Ovary (tissue), 9 donors: ENCODE data around the gene ETF1. TPM values are rescaled to one million over a fixed set of nuclear protein-coding genes. Genes with fewer than 3 reads are reported as not detected.

Experiments used
- DNase-seq, 5 donors: peaks; one replicate each; pipeline ENCODE4 v3.0.0-alpha.2; 2019 to 2020
- H3K27ac ChIP-seq, 2 donors: fragments of 200-600 bp; one replicate each; pipeline versions ENCODE4 v1.5.1 to v1.8.0; 2019 to 2022
- H3K27me3 ChIP-seq: fragments of 200-600 bp; one replicate; pipeline ENCODE4 v1.8.0; 2022
- H3K36me3 ChIP-seq: fragments of 200-600 bp; sonication (generic); one replicate; pipeline ENCODE4 v1.5.1; 2019
- H3K4me1 ChIP-seq: one replicate; pipeline ENCODE4 v1.8.1; 2013; ENCODE audit warnings: mild to moderate bottlenecking, moderate library complexity; ENCODE audit not compliant: insufficient read depth
- H3K4me3 ChIP-seq: fragments of 200-600 bp; sonication (generic); one replicate; pipeline ENCODE4 v1.5.1; 2017
- H3K9me3 ChIP-seq, 2 donors: fragments of 200-600 bp in 1 of 2; sonication (generic) in 1 of 2; one replicate each; pipeline versions ENCODE4 v1.5.1 to v1.8.1; 2013 to 2019; ENCODE audit warnings: mild to moderate bottlenecking in 1 of 2, moderate library complexity in 1 of 2
- EP300 ChIP-seq: sonication (generic); formaldehyde crosslinking; IDR thresholded peaks from one replicate; pipeline ENCODE4 v1.6.1; 2017; ENCODE audit warnings: antibody characterized with exemption
- POLR2A ChIP-seq: fragments of 450-650 bp; IDR thresholded peaks from one replicate; pipeline ENCODE4 v1.6.1; 2017; ENCODE audit warnings: antibody characterized with exemption, mild to moderate bottlenecking, moderate library complexity
- WGBS, 3 donors: extraction: QIAGEN DNeasy Blood & Tissue Kit in 1 of 3; methylation state at CpG; one replicate each; pipeline versions ENCODE4 v1.1.5 to v1.1.7; 2013 to 2017; 5-methylcytosine and 5-hydroxymethylcytosine counted together
- intact Hi-C, 4 donors: fragments of 100-400 bp; cut with DNase I; formaldehyde crosslinking; loops; one replicate each; pipeline versions ENCODE4 v1.11.0 to v1.15.1; 2022 to 2023
- polyA plus RNA-seq, 2 donors: library from polyadenylated mRNA; stranded (reverse); fragments of 200-250 nt in 1 of 2; fragments of 350-450 nt in 1 of 2; fragmentation: Illumina TruSeq in 1 of 2; extraction: RNeasy Lipid Tissue Mini Kit (QIAGEN cat#74804) in 1 of 2; gene quantifications; one replicate each; pipeline ENCODE4 v1.2.3, GENCODE V29; 2013 to 2014
- total RNA-seq, 7 donors: library from RNA; depleted of rRNA in 2 of 7; stranded (reverse); fragments of >200 nt in 2 of 7; fragmentation: NEBNext Ultra II Directional in 3 of 7; extraction: Animal tissue kit (Norgen Biotek cat#: 25700) in 3 of 7; gene quantifications; one replicate each; pipeline versions ENCODE4 v1.1.0 to v1.2.4, GENCODE V29; 2016 to 2023
- TF ChIP-seq, protein P1 (sequence below), 3 donors: fragments of 450-650 bp in 2 of 3; fragments of 200-600 bp in 1 of 3; IDR thresholded peaks; one replicate each; pipeline versions ENCODE4 v1.5.1 to v1.8.0; 2016 to 2022; ENCODE audit warnings: antibody characterized with exemption in 3 of 3, mild to moderate bottlenecking in 1 of 3
- donor health status: DM: no; HTN: no; CAD: no; lungs with moderate emphysema.
- donor health status: DM: no; HTN: no; CAD: no.
- donor health status: Bipolar disorder and iron deficiency.
- donor health status: DM: yes; HTN: yes; CAD: no.
- donor health status: DM: no; HTN: no; CAD: no.
- donor health status: DM: yes; HTN: yes; CAD: no.

ETF1 gene
- total and polyA plus RNA-seq, 9 donors = 29.3 to 106 (median 68.3) TPM

- Histone ChIP-seq H3K36me3 (no peaks in the 10 kb centered on the region), H3K4me1 (peaks cover 1% of the 10 kb centered on the region), H3K27me3 (no peaks in the 10 kb centered on the region), H3K9me3 (no peaks in the 10 kb centered on the region), H3K27ac (no peak overlapping the region), H3K4me3 (no peak overlapping the region)
- intact Hi-C loops = loop anchor here in 1 of 4 donors (10.0 kb wide), 1 partner anchor 182 kb away; the partner anchor contains the start of gene CTNNA1
- TF ChIP-seq POLR2A = no peak
- no peak for TF ChIP-seq EP300
- TF ChIP-seq, protein P1, sequence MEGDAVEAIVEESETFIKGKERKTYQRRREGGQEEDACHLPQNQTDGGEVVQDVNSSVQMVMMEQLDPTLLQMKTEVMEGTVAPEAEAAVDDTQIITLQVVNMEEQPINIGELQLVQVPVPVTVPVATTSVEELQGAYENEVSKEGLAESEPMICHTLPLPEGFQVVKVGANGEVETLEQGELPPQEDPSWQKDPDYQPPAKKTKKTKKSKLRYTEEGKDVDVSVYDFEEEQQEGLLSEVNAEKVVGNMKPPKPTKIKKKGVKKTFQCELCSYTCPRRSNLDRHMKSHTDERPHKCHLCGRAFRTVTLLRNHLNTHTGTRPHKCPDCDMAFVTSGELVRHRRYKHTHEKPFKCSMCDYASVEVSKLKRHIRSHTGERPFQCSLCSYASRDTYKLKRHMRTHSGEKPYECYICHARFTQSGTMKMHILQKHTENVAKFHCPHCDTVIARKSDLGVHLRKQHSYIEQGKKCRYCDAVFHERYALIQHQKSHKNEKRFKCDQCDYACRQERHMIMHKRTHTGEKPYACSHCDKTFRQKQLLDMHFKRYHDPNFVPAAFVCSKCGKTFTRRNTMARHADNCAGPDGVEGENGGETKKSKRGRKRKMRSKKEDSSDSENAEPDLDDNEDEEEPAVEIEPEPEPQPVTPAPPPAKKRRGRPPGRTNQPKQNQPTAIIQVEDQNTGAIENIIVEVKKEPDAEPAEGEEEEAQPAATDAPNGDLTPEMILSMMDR (IDR thresholded peaks at IDR 0.05) = no peak
- no peak for DNase-seq
- 78 to 82% (median 82%) methylated on average over 8 of the region's 8 CpGs for WGBS, 3 donors
Observed at GRCh38 chr5:138573223-138573622, 30.2 kb upstream of the ETF1 start.

GRCh38 chr5:138570871-138571270 is 27.8 kb upstream of the ETF1 start:
- no peak overlapping the region for H3K4me3 ChIP-seq
- TF ChIP-seq EP300 (no peak), POLR2A (no peak)
- TF ChIP-seq, protein P1 (IDR thresholded peaks at IDR 0.05) = no peak
- peaks cover 1% of the 10 kb centered on the region for H3K4me1 ChIP-seq
- H3K36me3 ChIP-seq = no peaks in the 10 kb centered on the region
- no peak for DNase-seq
- no peaks in the 10 kb centered on the region for H3K9me3 ChIP-seq
- 94 to 95% (median 94%) methylated on average over 9 of the region's 9 CpGs for WGBS, 3 donors
- intact Hi-C loops = loop anchor here in 1 of 4 donors (10.0 kb wide), 1 partner anchor 184 kb away; the partner anchor contains the start of gene CTNNA1
- no peaks in the 10 kb centered on the region for H3K27me3 ChIP-seq
- H3K27ac ChIP-seq = no peak overlapping the region

DNA sequence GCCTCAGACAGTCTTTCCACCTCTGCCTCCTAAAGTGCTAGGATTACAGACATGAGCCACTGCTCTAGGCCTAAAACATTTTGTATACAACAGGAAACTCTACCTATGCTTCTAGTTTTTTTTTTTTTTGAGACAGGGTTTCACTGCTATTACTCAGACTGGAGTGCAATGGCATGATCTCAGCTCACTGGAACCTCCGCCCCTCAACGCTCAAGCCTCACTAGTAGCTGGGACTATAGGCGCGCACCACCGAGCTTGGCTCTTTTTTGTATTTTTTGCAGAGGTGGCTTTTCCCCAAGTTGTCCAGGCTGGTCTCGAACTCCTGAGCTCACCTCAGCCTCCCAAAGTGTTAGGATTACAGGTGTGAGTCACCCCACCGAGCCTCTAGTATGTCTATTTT is 26.7 kb upstream of the ETF1 start:
- no peak overlapping the region for H3K27ac ChIP-seq
- H3K36me3 ChIP-seq = no peaks in the 10 kb centered on the region
- peaks cover 1% of the 10 kb centered on the region for H3K4me1 ChIP-seq
- H3K4me3 ChIP-seq = no peak overlapping the region
- H3K9me3 ChIP-seq = no peaks in the 10 kb centered on the region
- WGBS, 3 donors = 91 to 93% (median 92%) methylated on average over 7 of the region's 7 CpGs
- intact Hi-C loops = loop anchor here in 1 of 4 donors (10.0 kb wide), 1 partner anchor 185 kb away; the partner anchor contains the start of gene CTNNA1
- H3K27me3 ChIP-seq = no peaks in the 10 kb centered on the region
- TF ChIP-seq, protein P1 (IDR thresholded peaks at IDR 0.05) = no peak
- TF ChIP-seq POLR2A (no peak), EP300 (no peak)
- DNase-seq = no peak

DNA sequence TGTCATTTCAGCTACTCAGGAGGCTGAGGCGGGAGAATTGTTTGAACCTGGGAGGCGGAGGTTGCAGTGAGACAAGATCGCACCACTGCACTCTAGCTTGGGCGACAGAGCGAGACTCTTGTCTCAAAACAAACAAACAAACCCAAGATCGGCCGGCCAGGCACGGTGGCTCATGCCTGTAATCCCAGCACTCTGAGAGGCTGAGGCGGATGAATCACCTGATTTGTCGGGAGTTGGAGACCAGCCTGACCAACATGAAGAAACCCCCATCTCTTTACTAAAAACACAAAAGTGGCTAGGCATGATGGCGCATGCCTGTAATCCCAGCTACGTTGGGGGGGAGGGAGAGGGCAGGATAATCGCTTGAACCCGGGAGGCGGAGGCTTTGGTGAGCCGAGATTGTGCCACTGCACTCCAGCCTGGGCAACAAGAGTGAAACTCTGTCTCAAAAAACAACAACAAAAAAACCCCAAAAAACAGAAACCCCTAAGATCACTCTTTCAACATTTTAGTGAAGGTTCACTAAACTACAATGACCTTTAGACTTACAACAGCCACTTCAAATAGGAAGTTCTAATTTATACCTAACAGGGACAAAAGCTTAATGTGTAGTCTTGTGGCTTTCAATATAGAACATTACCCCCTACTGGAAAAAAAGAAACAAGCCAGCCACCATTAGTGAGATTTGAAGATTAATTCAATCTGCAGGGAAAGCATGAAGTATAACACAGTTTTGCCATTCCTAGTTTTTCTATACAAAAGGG is 25.2 kb upstream of the ETF1 start:
- Histone ChIP-seq H3K27me3 (no peaks in the 10 kb centered on the region), H3K36me3 (no peaks in the 10 kb centered on the region), H3K4me1 (no peaks in the 10 kb centered on the region), H3K4me3 (no peak overlapping the region), H3K27ac (no peak overlapping the region), H3K9me3 (no peaks in the 10 kb centered on the region)
- WGBS, 3 donors = 77 to 82% (median 79%) methylated on average over 16 of the region's 16 CpGs
- no peak for DNase-seq
- intact Hi-C loops = no loop called here
- TF ChIP-seq POLR2A = no peak
- no peak for TF ChIP-seq EP300
- TF ChIP-seq, protein P1 (IDR thresholded peaks at IDR 0.05) = no peak
